Measurements from ENCODE around the gene TRPM2.
A peak's percentile ranks its signal among the peaks of the same experiment; 100 is the strongest.
"Not testable (repeated sequence)": the region's sequence is repeated elsewhere in the genome, so short reads cannot be mapped to it uniquely, and the experiment has no call there.

The TRPM2 gene

GRCh38 chr21:44356160-44356559 is 2.7 kb downstream of the TRPM2 start:
- no peak for DNase-seq

- no peak for DNase-seq
These were observed 3.2 kb downstream of the TRPM2 start for GRCh38 chr21:44356636-44357035.

GRCh38 chr21:44357064-44357837 is 3.8 kb downstream of the TRPM2 start:
- no peak for DNase-seq

GRCh38 chr21:44359396-44359795 is 6.0 kb downstream of the TRPM2 start:
- DNase-seq: no peak

GRCh38 chr21:44360159-44360558 is 6.7 kb downstream of the TRPM2 start:
- no peak for DNase-seq

GRCh38 chr21:44361903-44362302 is 8.5 kb downstream of the TRPM2 start:
- not testable (repeated sequence) for DNase-seq

- DNase-seq: no peak
These were observed 9.9 kb downstream of the TRPM2 start for GRCh38 chr21:44363278-44363677.

GRCh38 chr21:44364151-44365053 is 11.0 kb downstream of the TRPM2 start:
- no peak for DNase-seq

GRCh38 chr21:44365251-44365966 is 12.0 kb downstream of the TRPM2 start:
- DNase-seq: no peak

- DNase-seq: no peak
These were observed 12.7 kb downstream of the TRPM2 start for GRCh38 chr21:44365967-44366585.

- DNase-seq: no peak
These were observed 13.3 kb downstream of the TRPM2 start for GRCh38 chr21:44366586-44367211.

GRCh38 chr21:44368711-44369446 is 15.5 kb downstream of the TRPM2 start:
- DNase-seq: no peak

- no peak for DNase-seq
These were observed 16.8 kb downstream of the TRPM2 start for GRCh38 chr21:44370027-44370735.

- DNase-seq: no peak
These were observed 17.5 kb downstream of the TRPM2 start for GRCh38 chr21:44370786-44371410.

- DNase-seq: no peak
These were observed 18.2 kb downstream of the TRPM2 start for GRCh38 chr21:44371596-44371995.

- DNase-seq: no peak
These were observed 19.2 kb downstream of the TRPM2 start for GRCh38 chr21:44372616-44373015.

GRCh38 chr21:44374601-44375280 is 21.3 kb downstream of the TRPM2 start:
- no peak for DNase-seq

- DNase-seq: peak; percentile 46
These were observed 21.8 kb downstream of the TRPM2 start for GRCh38 chr21:44375281-44375651.

- no peak for DNase-seq
These were observed 22.4 kb downstream of the TRPM2 start for GRCh38 chr21:44375761-44376241.

- DNase-seq: no peak
These were observed 23.2 kb downstream of the TRPM2 start for GRCh38 chr21:44376606-44377005.
